Endothelial cell of umbilical vein (primary cell): ENCODE measurements around the gene STKLD1. TPM values are rescaled to one million over a fixed set of nuclear protein-coding genes. Genes with fewer than 3 reads are reported as not detected.

Experiments used
- BruUV-seq: library from RNA; stranded (reverse); fragments of 400-500 nt; replicated peaks from 2 replicates; lab custom pipeline; 2021; lab: Mats Ljungman, UMichigan
- CTCF ChIA-PET: fragments of 300-600, 350-600 bp; sonication (Branson Sonifier 250); formaldehyde crosslinking; loops from one replicate; lab custom pipeline; 2021; ENCODE audit warnings: antibody characterized with exemption, inconsistent platforms; lab: Charles Lee
- POLR2A ChIA-PET: fragments of 300-600, 350-600 bp; sonication (Branson Sonifier 250); formaldehyde crosslinking; loops from one replicate; lab custom pipeline; 2021; ENCODE audit warnings: antibody characterized with exemption, inconsistent platforms; lab: Charles Lee
- DNase-seq: peaks from one replicate; pipeline ENCODE4 v3.0.0-alpha.2; 2011; ENCODE audit warnings: low read depth, low spot score
- FAIRE-seq: peaks from 2 replicates; lab custom pipeline; 2011; peaks lifted over from hg19 to GRCh38; lab: Jason Lieb, UNC
- H2AFZ ChIP-seq: 2 replicates; pipeline ENCODE4 v1.6.0; 2012; ENCODE audit warnings: low read depth, low read length, control low read depth, inconsistent platforms
- H3K27ac ChIP-seq: 2 replicates; pipeline ENCODE4 v1.5.1; 2011; ENCODE audit warnings: low read depth, mild to moderate bottlenecking, control low read depth, low read length, moderate library complexity; ENCODE audit not compliant: insufficient read depth
- H3K27me3 ChIP-seq, 2 experiments: 2 replicates each; pipeline versions ENCODE4 v1.6.0 to v1.6.1; 2011; ENCODE audit warnings: low read length in 2 of 2, mixed read lengths in 1 of 2; ENCODE audit not compliant: control insufficient read depth in 2 of 2, insufficient read depth in 2 of 2
- H3K36me3 ChIP-seq, 2 experiments: 2 replicates in 1 of 2; 3 replicates in 1 of 2; pipeline ENCODE4 v1.5.1; 2011; ENCODE audit warnings: low read length in 2 of 2, mild to moderate bottlenecking in 1 of 2, moderate library complexity in 1 of 2; ENCODE audit not compliant: control insufficient read depth in 2 of 2, insufficient read depth in 2 of 2; ENCODE audit errors: extremely low read depth in 1 of 2
- H3K4me1 ChIP-seq: 3 replicates; pipeline ENCODE4 v1.5.1; 2011; ENCODE audit warnings: mild to moderate bottlenecking, low read length; ENCODE audit not compliant: control insufficient read depth, insufficient read depth; ENCODE audit errors: extremely low read depth
- H3K4me2 ChIP-seq: 2 replicates; pipeline ENCODE4 v1.6.1; 2011; ENCODE audit warnings: low read length, control low read depth, mixed read lengths; ENCODE audit not compliant: insufficient read depth
- H3K4me3 ChIP-seq, 3 experiments: fragments of 200-600 bp in 1 of 3; sonication (generic), shearing (Covaris generic) in 1 of 3; replicated peaks in 1 of 3; 2 replicates each; pipeline ENCODE4 v1.5.1; 2011 to 2016; ENCODE audit warnings: control low read depth in 3 of 3, low read length in 3 of 3, mild to moderate bottlenecking in 2 of 3, inconsistent platforms in 1 of 3, low read depth in 1 of 3, moderate library complexity in 1 of 3; ENCODE audit not compliant: insufficient read depth in 1 of 3
- H3K79me2 ChIP-seq: 2 replicates; pipeline ENCODE4 v1.6.0; 2012; ENCODE audit warnings: low read length, inconsistent platforms; ENCODE audit not compliant: control insufficient read depth, insufficient read depth
- H3K9ac ChIP-seq: replicated peaks from 2 replicates; pipeline ENCODE3; 2011; ENCODE audit warnings: low read length, control low read depth; ENCODE audit not compliant: insufficient read depth; ENCODE audit errors: extremely low read depth
- H3K9me1 ChIP-seq: replicated peaks from 3 replicates; pipeline ENCODE4 v1.6.0; 2011; ENCODE audit warnings: mild to moderate bottlenecking, low read length; ENCODE audit not compliant: control insufficient read depth, insufficient read depth; ENCODE audit errors: extremely low read depth
- H3K9me3 ChIP-seq: replicated peaks from 2 replicates; pipeline ENCODE4 v1.5.1; 2012; ENCODE audit warnings: low read length, inconsistent platforms; ENCODE audit not compliant: control insufficient read depth, insufficient read depth
- H4K20me1 ChIP-seq: replicated peaks from 2 replicates; pipeline ENCODE3; 2011; ENCODE audit warnings: mild to moderate bottlenecking, low read length; ENCODE audit not compliant: control insufficient read depth, insufficient read depth; ENCODE audit errors: extremely low read depth
- CTCF ChIP-seq, 2 donors: IDR thresholded peaks; 1 replicate in 1 of 2; 2 replicates in 1 of 2; pipeline ENCODE4 v1.5.1; 2011; ENCODE audit warnings: low read length in 2 of 2, mild to moderate bottlenecking in 2 of 2, moderate library complexity in 2 of 2, control low read depth in 1 of 2, inconsistent platforms in 1 of 2, low read depth in 1 of 2; ENCODE audit not compliant: insufficient read depth in 1 of 2; ENCODE audit errors: extremely low read depth in 1 of 2
- EZH2 ChIP-seq: IDR thresholded peaks from 2 replicates; pipeline ENCODE4 v1.6.1; 2012; ENCODE audit warnings: borderline replicate concordance, low read depth, mild to moderate bottlenecking, moderate library complexity, low read length, inconsistent platforms; ENCODE audit not compliant: severe bottlenecking
- FOS ChIP-seq: IDR thresholded peaks from 2 replicates; pipeline ENCODE4 v1.6.1; 2011; ENCODE audit warnings: mild to moderate bottlenecking, low read length, moderate library complexity, borderline replicate concordance; ENCODE audit not compliant: insufficient read depth
- GATA2 ChIP-seq: IDR thresholded peaks from 2 replicates; pipeline ENCODE4 v1.7.0; 2011; ENCODE audit warnings: low read depth, mild to moderate bottlenecking, moderate library complexity, mixed read lengths, low read length; ENCODE audit not compliant: insufficient read length, insufficient read depth
- JUN ChIP-seq: IDR thresholded peaks from 2 replicates; pipeline ENCODE4 v1.6.1; 2011; ENCODE audit warnings: borderline replicate concordance, low read depth; ENCODE audit not compliant: insufficient read length, insufficient read depth
- MAX ChIP-seq: IDR thresholded peaks from 2 replicates; pipeline ENCODE4 v1.6.1; 2011; ENCODE audit not compliant: insufficient read depth, insufficient read length
- MYC ChIP-seq: IDR thresholded peaks from one replicate; pipeline ENCODE4 v1.6.1; 2011; ENCODE audit warnings: mild to moderate bottlenecking, low read depth, low read length
- POLR2A ChIP-seq: IDR thresholded peaks from 2 replicates; pipeline ENCODE4 v1.6.1; 2012; ENCODE audit warnings: low read depth, mild to moderate bottlenecking, control low read depth, low read length
- POLR2AphosphoS5 ChIP-seq: IDR thresholded peaks from 2 replicates; pipeline ENCODE4 v1.6.1; 2012; ENCODE audit warnings: low read depth, mild to moderate bottlenecking, control low read depth, low read length, moderate library complexity; ENCODE audit not compliant: insufficient read depth
- dilution Hi-C: fragments of 300-500 bp; cut with MboI; formaldehyde crosslinking; loops from one replicate; pipeline ENCODE4 v1.15.0; 2019; ENCODE audit warnings: low sequenced_read_pairs; ENCODE audit not compliant: extremely low pct_ligation_motif_present
- intact Hi-C: fragments of 100-400 bp; cut with micrococcal nuclease; formaldehyde crosslinking; loops from one replicate; pipeline ENCODE4 v1.10.0; 2022
- polyA plus RNA-seq, 4 experiments: library from polyadenylated mRNA; depleted of rRNA in 3 of 4; stranded (reverse) in 3 of 4; unstranded in 1 of 4; fragments of >200 nt; gene quantifications; 2 replicates each; pipeline versions ENCODE4 v1.2.1 to v1.2.3, GENCODE V29; 2011 to 2012; ENCODE audit warnings: missing spikeins in 1 of 4
- total RNA-seq: library from RNA; stranded (reverse); gene quantifications from 2 replicates; pipeline ENCODE4 v1.2.3, GENCODE V29; 2021

STKLD1 gene
- total and polyA plus RNA-seq, 2 donors (not counting 3 experiments of a cell fraction or from before 2014, with no cell fraction given): 0.29 to 0.77 TPM

- Histone ChIP-seq H3K27me3 (no peaks in the 10 kb centered on the region), H3K9me1 (no peaks in the 10 kb centered on the region), H3K4me1 (peaks cover 6% of the 10 kb centered on the region), H3K4me3 (no peak overlapping the region), H3K9ac (no peak overlapping the region), H3K79me2 (peaks cover under 1% of the 10 kb centered on the region), H3K36me3 (no peaks in the 10 kb centered on the region), H3K9me3 (no peaks in the 10 kb centered on the region), H2AFZ (no peak overlapping the region), H3K4me2 (no peak overlapping the region), H3K27ac (no peak overlapping the region), H4K20me1 (no peaks in the 10 kb centered on the region)
- FAIRE-seq (no peak), DNase-seq (no peak)
- intact Hi-C loops: no loop called here
- no peak for TF ChIP-seq GATA2
- no peak for TF ChIP-seq MAX
- TF ChIP-seq EZH2: no peak
- TF ChIP-seq MYC: no peak
- TF ChIP-seq JUN: no peak
- no peak for TF ChIP-seq POLR2A
- TF ChIP-seq FOS: no peak
- TF ChIP-seq POLR2AphosphoS5: no peak
- no peak for TF ChIP-seq CTCF (IDR thresholded peaks at IDR 0.05; ENCODE audit: extremely low read depth in 1 of 2, insufficient read depth in 1 of 2, low read depth in 1 of 2, low read length in 2 of 2)
- no TSS peak for BruUV-seq
- ChIA-PET POLR2A (no interaction called here), CTCF (interaction anchor here (1.0 kb wide), 2 partner anchors 51 to 98 kb away, joined by 3 read pairs; partner anchors contain the start of gene SLC2A6)
- dilution Hi-C loops: no loop called here
Observed at GRCh38 chr9:133380734-133381133, 4.6 kb downstream of the STKLD1 start.
